Muscle layer of duodenum (tissue), 2 donors: ENCODE results near the gene HSPA4L.

Source experiments
- H3K27ac ChIP-seq: one replicate; pipeline ENCODE4 v1.7.0; 2013; ENCODE audit warnings: mild to moderate bottlenecking, low read length
- H3K27me3 ChIP-seq: one replicate; pipeline ENCODE4 v1.7.0; 2013; ENCODE audit warnings: low read depth, mild to moderate bottlenecking, control low read depth, low read length
- H3K36me3 ChIP-seq, 2 donors: one replicate each; pipeline ENCODE4 v1.7.0; 2013; ENCODE audit warnings: low read length in 2 of 2, control low read depth in 1 of 2, mild to moderate bottlenecking in 1 of 2; ENCODE audit not compliant: insufficient read depth in 2 of 2, control insufficient read depth in 1 of 2
- H3K4me1 ChIP-seq, 2 donors: one replicate each; pipeline ENCODE4 v1.7.0; 2013; ENCODE audit warnings: low read length in 2 of 2, mild to moderate bottlenecking in 2 of 2, control low read depth in 1 of 2, moderate library complexity in 1 of 2; ENCODE audit not compliant: insufficient read depth in 2 of 2, control insufficient read depth in 1 of 2
- H3K4me3 ChIP-seq, 2 donors: one replicate each; pipeline ENCODE4 v1.7.0; 2013; ENCODE audit warnings: low read length in 2 of 2, low read depth in 1 of 2, mild to moderate bottlenecking in 1 of 2
- H3K9me3 ChIP-seq, 2 donors: one replicate each; pipeline ENCODE4 v1.7.0; 2013; ENCODE audit warnings: low read length in 2 of 2, control low read depth in 1 of 2, mild to moderate bottlenecking in 1 of 2; ENCODE audit not compliant: control insufficient read depth in 1 of 2
- donor health status: healthy.

Gene HSPA4L

GRCh38 chr4:127846061-127846460 lies 63.9 kb downstream of the HSPA4L start:
- Histone ChIP-seq H3K27me3 (no peaks in the 10 kb centered on the region), H3K27ac (no peak overlapping the region), H3K9me3 (peaks cover 0 to 27% of the 10 kb centered on the region in 2 donors), H3K4me1 (no peaks in the 10 kb centered on the region), H3K36me3 (no peaks in the 10 kb centered on the region), H3K4me3 (no peak overlapping the region)

GRCh38 chr4:127846765-127847164 lies 64.6 kb downstream of the HSPA4L start:
- no peaks in the 10 kb centered on the region for H3K27me3 ChIP-seq
- H3K36me3 ChIP-seq: no peaks in the 10 kb centered on the region
- no peak overlapping the region for H3K27ac ChIP-seq
- H3K4me3 ChIP-seq: no peak overlapping the region
- peaks cover 0 to 27% of the 10 kb centered on the region in 2 donors for H3K9me3 ChIP-seq
- H3K4me1 ChIP-seq: no peaks in the 10 kb centered on the region

DNA sequence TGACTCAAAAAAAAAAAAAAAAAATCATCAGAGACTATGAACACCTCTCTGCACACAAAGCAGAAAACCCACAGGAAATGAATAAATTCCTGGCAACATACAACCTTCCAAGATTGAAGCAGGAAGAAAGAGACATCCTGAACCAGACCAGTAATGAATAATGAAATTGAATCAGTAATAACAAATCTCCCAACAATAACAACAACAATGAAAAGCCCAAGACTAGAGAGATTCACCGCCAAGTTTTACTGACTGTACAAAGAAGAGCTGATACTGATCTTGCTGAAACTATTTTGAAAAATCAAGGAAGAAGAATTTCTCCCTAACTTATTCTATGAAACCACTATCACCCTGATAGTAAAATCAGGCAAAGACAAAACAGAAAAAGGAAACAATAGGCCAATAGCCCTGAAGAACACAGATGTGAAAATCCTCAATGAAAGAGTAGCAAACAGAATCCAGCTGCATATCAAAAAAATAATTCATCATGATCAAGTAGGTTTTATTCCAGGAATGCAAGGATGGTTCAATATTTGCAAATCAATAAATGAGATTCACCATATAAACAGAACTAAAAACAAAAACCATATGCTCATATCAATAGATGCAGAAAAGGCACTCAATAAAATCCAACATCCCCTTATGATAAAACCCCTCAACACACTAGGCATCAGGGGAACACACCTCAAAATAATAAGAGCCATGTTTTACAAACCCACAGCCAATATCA lies 67.5 kb downstream of the HSPA4L start:
- Histone ChIP-seq H3K36me3 (no peaks in the 10 kb centered on the region), H3K4me3 (peak overlapping the region in 1 of 2 donors; percentile 17), H3K9me3 (peaks cover 0 to 35% of the 10 kb centered on the region in 2 donors)

GRCh38 chr4:127852661-127853060 lies 70.5 kb downstream of the HSPA4L start:
- no peak overlapping the region for H3K27ac ChIP-seq
- peaks cover 0 to 30% of the 10 kb centered on the region in 2 donors for H3K9me3 ChIP-seq
- H3K27me3 ChIP-seq: no peaks in the 10 kb centered on the region
- no peaks in the 10 kb centered on the region for H3K36me3 ChIP-seq
- no peak overlapping the region for H3K4me3 ChIP-seq
- peaks cover 0 to 3% of the 10 kb centered on the region in 2 donors for H3K4me1 ChIP-seq

More for the DNA sequence above, 67.5 kb downstream of the HSPA4L start:
- Histone ChIP-seq H3K4me1 (no peaks in the 10 kb centered on the region), H3K27me3 (no peaks in the 10 kb centered on the region), H3K27ac (no peak overlapping the region)

DNA sequence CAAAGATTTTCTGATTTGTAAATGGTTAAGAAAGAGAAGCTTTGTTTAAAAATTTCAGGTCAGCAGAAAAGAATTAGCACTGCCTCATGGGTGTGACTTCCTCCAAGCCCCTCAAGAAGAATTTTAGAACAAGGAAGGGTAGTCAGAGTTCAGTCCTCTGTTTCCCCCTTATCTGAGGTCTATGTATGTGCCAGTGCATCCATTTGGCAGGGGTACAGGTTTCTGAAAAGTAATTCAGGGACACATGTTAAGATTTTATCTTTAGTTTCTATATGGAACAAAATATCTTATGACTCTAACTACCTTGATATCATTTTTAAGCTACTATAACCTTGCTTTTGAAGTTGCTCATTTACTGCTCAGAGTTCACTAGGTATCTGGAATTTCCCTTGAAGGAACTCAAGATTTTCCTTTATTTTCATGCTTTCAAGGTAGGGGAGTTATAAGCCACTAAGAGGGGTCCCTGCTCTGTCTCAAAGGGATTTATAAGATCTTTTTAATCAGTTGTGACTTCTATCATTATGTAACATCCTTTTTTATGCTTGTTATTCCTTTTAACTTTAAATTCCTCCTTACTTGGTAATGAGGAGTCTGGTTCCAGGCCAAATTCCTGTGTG lies 74.2 kb downstream of the HSPA4L start:
- Histone ChIP-seq H3K4me1 (peaks cover 0 to 3% of the 10 kb centered on the region in 2 donors), H3K27ac (no peak overlapping the region), H3K9me3 (peaks cover 0 to 9% of the 10 kb centered on the region in 2 donors), H3K36me3 (no peaks in the 10 kb centered on the region), H3K4me3 (no peak overlapping the region), H3K27me3 (no peaks in the 10 kb centered on the region)

GRCh38 chr4:127856813-127857447 lies 74.8 kb downstream of the HSPA4L start:
- peaks cover 0 to 3% of the 10 kb centered on the region in 2 donors for H3K4me1 ChIP-seq
- no peaks in the 10 kb centered on the region for H3K27me3 ChIP-seq
- H3K36me3 ChIP-seq: no peaks in the 10 kb centered on the region
- no peak overlapping the region for H3K4me3 ChIP-seq
- H3K9me3 ChIP-seq: peaks cover 0 to 9% of the 10 kb centered on the region in 2 donors
- no peak overlapping the region for H3K27ac ChIP-seq

- Histone ChIP-seq H3K27me3 (no peaks in the 10 kb centered on the region), H3K27ac (no peak overlapping the region), H3K9me3 (peaks cover 0 to 9% of the 10 kb centered on the region in 2 donors), H3K36me3 (no peaks in the 10 kb centered on the region), H3K4me3 (no peak overlapping the region), H3K4me1 (peaks cover 0 to 3% of the 10 kb centered on the region in 2 donors)
Observed at GRCh38 chr4:127857641-127858040, 75.5 kb downstream of the HSPA4L start.

DNA sequence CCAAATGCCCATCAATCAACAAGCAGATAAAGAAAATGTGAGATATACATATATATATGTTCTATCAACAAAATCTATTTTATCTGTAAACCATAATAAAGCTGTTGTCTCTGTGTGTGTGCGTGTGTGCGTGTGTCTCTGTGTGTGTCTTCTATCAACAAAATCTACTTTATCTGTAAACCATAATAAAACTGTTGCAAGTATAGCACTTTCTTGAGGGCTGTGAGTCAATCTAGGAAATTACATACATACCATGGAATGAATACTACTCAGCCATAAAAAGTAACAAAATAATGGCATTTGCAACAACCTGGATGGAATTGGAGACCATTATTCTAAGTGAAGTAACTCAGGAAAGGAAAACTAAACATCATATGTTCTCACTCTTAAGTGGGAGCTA lies 86.1 kb downstream of the HSPA4L start:
- H3K27me3 ChIP-seq: no peaks in the 10 kb centered on the region

DNA sequence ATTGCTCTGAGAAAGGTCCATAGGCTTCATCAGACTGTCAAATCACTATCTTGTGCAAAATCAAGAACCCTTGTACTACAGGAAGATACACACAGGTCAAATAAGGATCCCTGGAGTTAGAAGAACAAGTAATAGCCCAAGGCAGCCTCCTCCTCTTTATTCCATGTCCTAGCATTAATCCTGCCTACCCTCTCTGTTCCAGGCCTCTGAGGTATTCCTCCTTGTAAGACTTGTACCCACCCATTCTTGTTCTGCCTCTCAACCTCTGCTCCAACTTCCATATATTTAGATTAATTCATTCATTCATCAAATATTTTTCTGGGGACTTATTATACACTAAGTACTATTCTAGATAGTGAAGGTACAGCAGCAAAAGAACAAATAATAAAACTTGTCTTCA lies 88.2 kb downstream of the HSPA4L start:
- Histone ChIP-seq H3K27ac (no peak overlapping the region), H3K27me3 (no peaks in the 10 kb centered on the region), H3K4me3 (no peak overlapping the region), H3K4me1 (peaks cover 0 to 11% of the 10 kb centered on the region in 2 donors), H3K9me3 (no peaks in the 10 kb centered on the region), H3K36me3 (no peaks in the 10 kb centered on the region)

More for the DNA sequence above, 86.1 kb downstream of the HSPA4L start:
- no peak overlapping the region for H3K4me3 ChIP-seq
- H3K9me3 ChIP-seq: no peaks in the 10 kb centered on the region
- no peaks in the 10 kb centered on the region for H3K36me3 ChIP-seq
- H3K27ac ChIP-seq: no peak overlapping the region
- peaks cover 0 to 11% of the 10 kb centered on the region in 2 donors for H3K4me1 ChIP-seq

- H3K4me3 ChIP-seq: no peak overlapping the region
- no peak overlapping the region for H3K27ac ChIP-seq
- H3K27me3 ChIP-seq: no peaks in the 10 kb centered on the region
- no peaks in the 10 kb centered on the region for H3K9me3 ChIP-seq
- H3K36me3 ChIP-seq: no peaks in the 10 kb centered on the region
- peaks cover 0 to 11% of the 10 kb centered on the region in 2 donors for H3K4me1 ChIP-seq
Observed at GRCh38 chr4:127870688-127871087, 88.6 kb downstream of the HSPA4L start.

DNA sequence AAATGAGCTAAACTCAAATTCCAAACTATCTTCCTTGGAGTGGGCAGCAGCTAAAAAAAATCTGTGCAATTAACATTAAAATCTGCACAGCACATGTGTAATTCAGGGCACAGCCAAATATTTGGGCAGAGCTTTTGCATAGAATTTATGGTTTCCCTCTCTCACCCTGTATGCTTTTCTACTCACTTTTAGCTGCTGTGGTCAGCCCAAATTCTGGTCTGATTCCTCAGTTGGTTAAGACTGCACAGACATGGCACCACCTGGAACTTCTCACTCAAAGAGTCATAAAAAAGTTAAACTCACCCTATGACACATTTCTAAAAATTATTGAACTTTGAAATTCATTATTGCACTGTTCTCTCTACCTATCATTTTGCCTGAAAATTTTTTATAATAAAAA lies 93.7 kb downstream of the HSPA4L start:
- Histone ChIP-seq H3K36me3 (no peaks in the 10 kb centered on the region), H3K27me3 (no peaks in the 10 kb centered on the region), H3K9me3 (no peaks in the 10 kb centered on the region), H3K4me3 (no peak overlapping the region), H3K4me1 (peaks cover 0 to 10% of the 10 kb centered on the region in 2 donors), H3K27ac (no peak overlapping the region)
